Esophagus squamous epithelium (tissue), 5 donors: Measurements from ENCODE around the gene FAM135A. TPM values are rescaled to one million over a fixed set of nuclear protein-coding genes. Genes with fewer than 3 reads are reported as not detected.

Experiments
- DNase-seq: peaks from one replicate; lab custom pipeline; 2025; lab: John Stamatoyannopoulos, UW
- H3K27ac ChIP-seq, 4 donors: fragments of 200-600 bp; sonication (generic); one replicate each; pipeline ENCODE4 v1.5.1; 2016 to 2019; ENCODE audit warnings: mild to moderate bottlenecking in 1 of 4
- H3K27me3 ChIP-seq, 4 donors: fragments of 200-600 bp; sonication (generic); 1 replicate in 3 of 4; 2 replicates in 1 of 4; pipeline versions ENCODE4 v1.5.1 to v1.6.0; 2017 to 2021; ENCODE audit warnings: antibody characterized with exemption in 1 of 4
- H3K36me3 ChIP-seq, 3 donors: fragments of 200-600 bp; sonication (generic); one replicate each; pipeline ENCODE4 v1.5.1; 2016 to 2019
- H3K4me1 ChIP-seq, 3 donors: fragments of 200-600 bp; sonication (generic); one replicate each; pipeline ENCODE4 v1.5.1; 2017 to 2019
- H3K4me3 ChIP-seq, 4 donors: fragments of 200-600 bp; sonication (generic); 1 replicate in 3 of 4; 2 replicates in 1 of 4; pipeline ENCODE4 v1.5.1; 2016 to 2019; ENCODE audit warnings: mild to moderate bottlenecking in 2 of 4, moderate library complexity in 1 of 4
- H3K9me3 ChIP-seq, 3 donors: fragments of 200-600 bp; sonication (generic); one replicate each; pipeline ENCODE4 v1.5.1; 2016 to 2019
- CTCF ChIP-seq, 6 experiments: fragments of 450-650 bp in 4 of 6; fragments of 200-600 bp in 2 of 6; sonication (generic) in 2 of 6; IDR thresholded peaks; one replicate each; pipeline ENCODE4 v1.5.1; 2016 to 2019; ENCODE audit warnings: antibody characterized with exemption in 6 of 6, mild to moderate bottlenecking in 4 of 6, moderate library complexity in 4 of 6
- POLR2A ChIP-seq, 4 donors: fragments of 450-650 bp; IDR thresholded peaks; one replicate each; pipeline ENCODE4 v1.6.1; 2017; ENCODE audit warnings: antibody characterized with exemption in 4 of 4, mild to moderate bottlenecking in 4 of 4, moderate library complexity in 3 of 4
- WGBS, 2 donors: methylation state at CpG; one replicate each; pipeline ENCODE4 v1.1.5; 2018; 5-methylcytosine and 5-hydroxymethylcytosine counted together
- intact Hi-C: fragments of 100-400 bp; cut with DNase I; formaldehyde crosslinking; loops from one replicate; pipeline ENCODE4 v1.15.0; 2022
- total RNA-seq, 4 donors: library from RNA; depleted of rRNA; stranded (reverse); fragments of >200 nt; gene quantifications; one replicate each; pipeline ENCODE4 v1.1.0, GENCODE V29; 2016
- donor health status: DM: yes; HTN: yes; CAD: no.

The FAM135A gene
- total RNA-seq, 4 donors from 2014 or later, result 81.4 to 142 (median 120) TPM

GRCh38 chr6:70398783-70399728 lies 14.3 kb upstream of the FAM135A start:
- WGBS, 2 donors, result 14 to 40% methylated on average over 7 of the region's 7 CpGs
- TF ChIP-seq POLR2A (IDR thresholded peaks at IDR 0.05), result peak in 1 of 4 donors; percentile 10
- TF ChIP-seq CTCF (IDR thresholded peaks at IDR 0.05), result no peak
- intact Hi-C loops, result no loop called here

DNA sequence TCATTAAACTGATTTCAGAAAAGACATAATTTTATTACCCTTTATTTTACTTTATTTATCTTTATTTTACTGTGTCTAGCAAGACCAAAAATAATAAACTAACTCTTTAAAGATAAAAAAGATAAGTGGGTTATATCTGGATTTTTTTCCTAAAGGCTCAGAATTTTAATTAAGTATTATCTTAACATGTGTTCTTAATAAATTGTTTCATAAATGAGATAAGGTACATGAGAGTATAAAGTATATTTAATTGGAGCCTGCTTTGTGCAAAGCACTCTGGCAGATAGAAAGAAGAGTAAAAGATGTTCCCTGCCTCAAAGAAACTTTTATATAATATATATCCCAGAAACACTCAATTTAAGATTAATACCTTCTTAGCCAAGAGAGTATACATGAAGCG lies 8.7 kb upstream of the FAM135A start:
- 78 to 79% methylated on average over 1 of the region's 1 CpG for WGBS, 2 donors
- no peaks in the 10 kb centered on the region for H3K27me3 ChIP-seq
- H3K36me3 ChIP-seq, result no peaks in the 10 kb centered on the region
- intact Hi-C loops, result no loop called here
- H3K4me1 ChIP-seq, result peaks cover 0 to 11% (median 4%) of the 10 kb centered on the region in 3 donors
- TF ChIP-seq POLR2A (IDR thresholded peaks at IDR 0.05), result no peak
- no peak for TF ChIP-seq CTCF (IDR thresholded peaks at IDR 0.05)
- no peak for DNase-seq
- H3K27ac ChIP-seq, result no peak overlapping the region
- H3K9me3 ChIP-seq, result no peaks in the 10 kb centered on the region
- H3K4me3 ChIP-seq, result no peak overlapping the region

More at GRCh38 chr6:70398783-70399728, 14.3 kb upstream of the FAM135A start:
- H3K36me3 ChIP-seq, result no peaks in the 10 kb centered on the region
- peak overlapping the region; percentile 72 to 90 (median 84) for H3K27ac ChIP-seq
- no peak for DNase-seq
- peak overlapping the region in 3 of 4 donors; percentile 13 to 42 (median 34) for H3K4me3 ChIP-seq
- no peaks in the 10 kb centered on the region for H3K27me3 ChIP-seq
- H3K4me1 ChIP-seq, result peaks cover 0 to 54% (median 23%) of the 10 kb centered on the region in 3 donors
- H3K9me3 ChIP-seq, result no peaks in the 10 kb centered on the region

DNA sequence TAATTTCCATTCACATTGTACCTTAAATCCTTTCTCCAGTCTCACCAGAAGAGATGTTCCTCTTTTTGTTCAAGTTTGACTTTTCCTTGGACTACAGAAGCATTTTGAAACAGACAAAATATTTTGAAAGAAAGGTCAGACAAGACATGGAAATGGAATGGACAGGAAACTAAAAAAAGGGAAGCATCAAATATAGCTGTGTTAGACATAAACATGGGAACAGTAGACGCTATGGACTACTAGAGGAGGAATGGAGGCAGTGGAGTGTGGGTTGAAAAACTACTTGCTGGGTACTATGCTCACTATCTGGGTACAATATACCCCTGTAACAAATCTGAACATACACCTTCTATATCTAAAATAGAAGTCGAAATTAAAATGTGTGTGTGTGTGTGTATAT lies 4.1 kb upstream of the FAM135A start:
- H3K4me3 ChIP-seq, result no peak overlapping the region
- no peaks in the 10 kb centered on the region for H3K27me3 ChIP-seq
- DNase-seq, result no peak
- H3K27ac ChIP-seq, result no peak overlapping the region
- peaks cover 0 to 10% (median 7%) of the 10 kb centered on the region in 3 donors for H3K4me1 ChIP-seq
- intact Hi-C loops, result no loop called here
- H3K9me3 ChIP-seq, result no peaks in the 10 kb centered on the region
- WGBS, 2 donors, result 66 to 76% methylated on average over 2 of the region's 2 CpGs
- TF ChIP-seq POLR2A (IDR thresholded peaks at IDR 0.05) (no peak), CTCF (IDR thresholded peaks at IDR 0.05) (no peak)
- H3K36me3 ChIP-seq, result no peaks in the 10 kb centered on the region

DNA sequence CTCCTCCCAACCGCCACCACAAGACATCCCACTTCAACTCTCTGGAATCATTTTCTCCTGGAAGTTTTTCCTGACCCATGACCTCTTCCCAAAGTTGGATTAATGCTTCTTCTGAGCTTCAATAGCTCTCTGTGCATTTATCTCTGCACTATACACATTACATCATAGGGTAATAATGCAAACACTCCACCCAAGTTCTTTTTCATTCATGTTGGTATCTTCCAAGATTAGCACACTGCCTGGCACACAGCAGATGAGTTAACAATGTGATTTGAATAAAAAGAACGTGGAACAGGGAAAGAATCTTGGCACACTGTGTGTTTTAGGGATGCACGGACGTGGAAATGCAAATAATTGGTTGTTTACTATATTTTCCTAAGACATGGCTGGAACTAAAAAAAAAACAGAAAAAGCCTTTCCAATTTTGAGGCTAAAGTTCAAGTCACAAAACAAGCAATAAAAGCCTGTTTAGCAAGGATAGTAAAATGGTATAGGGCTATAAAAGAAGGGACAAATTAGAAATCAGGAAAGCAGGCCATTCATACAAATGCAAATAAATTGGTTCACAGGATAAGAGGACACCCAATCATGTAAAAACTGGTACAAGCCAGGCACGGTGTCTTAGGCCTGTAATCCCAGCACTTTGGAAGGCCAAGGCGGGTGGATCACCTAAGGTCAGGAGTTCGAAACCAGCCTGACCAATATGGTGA lies 1.6 kb upstream of the FAM135A start:
- WGBS, 2 donors, result 77 to 82% methylated on average over 7 of the region's 7 CpGs
- intact Hi-C loops, result no loop called here

More for the DNA sequence above, 1.6 kb upstream of the FAM135A start:
- Histone ChIP-seq H3K4me3 (no peak overlapping the region), H3K9me3 (no peaks in the 10 kb centered on the region), H3K27me3 (no peaks in the 10 kb centered on the region), H3K27ac (no peak overlapping the region), H3K36me3 (no peaks in the 10 kb centered on the region), H3K4me1 (peaks cover 0 to 29% (median 7%) of the 10 kb centered on the region in 3 donors)
- TF ChIP-seq POLR2A (IDR thresholded peaks at IDR 0.05) (no peak), CTCF (IDR thresholded peaks at IDR 0.05) (no peak)
- no peak for DNase-seq
